K562 (cell line): ENCODE data around the gene ATF7IP. TPM values are rescaled to one million over a fixed set of nuclear protein-coding genes. Genes with fewer than 3 reads are reported as not detected.

Source experiments
- CAMTA2 ChIP-seq: fragments of 250-450 bp; sonication (Bioruptor Pico); conservative IDR thresholded peaks from 2 replicates; pipeline ENCODE4 v1.5.1; 2022
- CBFA2T3 ChIP-seq: fragments of 450-650 bp; IDR thresholded peaks from 2 replicates; pipeline ENCODE4 v1.6.1; 2017
- EP400 ChIP-seq: fragments of 450-650 bp; IDR thresholded peaks from 2 replicates; pipeline ENCODE4 v1.6.1; 2017; ENCODE audit warnings: antibody characterized with exemption, mild to moderate bottlenecking, moderate library complexity
- FUS ChIP-seq: fragments of 200-400 bp; formaldehyde crosslinking; optimal IDR thresholded peaks from 2 replicates; pipeline ENCODE3; 2017; ENCODE audit warnings: low read depth, low read length
- KAT7 ChIP-seq: sonication (generic); formaldehyde crosslinking; IDR thresholded peaks from 2 replicates; pipeline ENCODE4 v1.8.0; 2022; ENCODE audit warnings: missing genetic modification reagents, mild to moderate bottlenecking, borderline replicate concordance
- MYBL2 ChIP-seq, 2 experiments: fragments of 450-650 bp in 1 of 2; sonication (generic) in 1 of 2; formaldehyde crosslinking in 1 of 2; IDR thresholded peaks; 2 replicates each; pipeline versions ENCODE4 v1.6.1 to v1.8.1; 2017 to 2022; ENCODE audit warnings: borderline replicate concordance in 1 of 2, inconsistent platforms in 1 of 2, low read depth in 1 of 2, mild to moderate bottlenecking in 1 of 2, missing genetic modification reagents in 1 of 2, moderate library complexity in 1 of 2
- NFE2 ChIP-seq: IDR thresholded peaks from 2 replicates; pipeline ENCODE4 v1.6.1; 2014; ENCODE audit warnings: antibody characterized with exemption, low read depth
- NUFIP1 ChIP-seq: fragments of 450-650 bp; IDR thresholded peaks from 2 replicates; pipeline ENCODE4 v1.6.1; 2018; ENCODE audit not compliant: partially characterized antibody
- TEAD4 ChIP-seq, 2 experiments: sonication (generic) in 1 of 2; formaldehyde crosslinking in 1 of 2; IDR thresholded peaks; 2 replicates each; pipeline versions ENCODE4 v1.6.1 to v1.8.0; 2012 to 2022; ENCODE audit warnings: borderline replicate concordance in 1 of 2, inconsistent platforms in 1 of 2, low read length in 1 of 2, mild to moderate bottlenecking in 1 of 2, missing genetic modification reagents in 1 of 2
- TRIM24 ChIP-seq, 2 experiments: fragments of 450-650 bp; IDR thresholded peaks; 2 replicates each; pipeline ENCODE4 v1.6.1; 2016
- ZNF274 ChIP-seq: IDR thresholded peaks from 2 replicates; pipeline ENCODE4 v1.6.1; 2011; ENCODE audit warnings: low read depth, mild to moderate bottlenecking, low read length, moderate library complexity, borderline replicate concordance
- ZNF431 ChIP-seq: sonication (generic); formaldehyde crosslinking; IDR thresholded peaks from 2 replicates; pipeline ENCODE4 v1.8.0; 2022; ENCODE audit warnings: mild to moderate bottlenecking, missing genetic modification reagents
- ZNF766 ChIP-seq: fragments of 200-800 bp; sonication (Bioruptor generic); conservative IDR thresholded peaks from 2 replicates; pipeline ENCODE4 v1.6.1; 2016; ENCODE audit warnings: missing genetic modification characterization, missing compliant biosample characterization
- ZNF79 ChIP-seq: fragments of 250-450 bp; sonication (Bioruptor Pico); IDR thresholded peaks from 2 replicates; pipeline ENCODE4 v1.4.0; 2020; ENCODE audit warnings: low read depth, mild to moderate bottlenecking, moderate library complexity
- polyA plus RNA-seq, 8 experiments: library from polyadenylated mRNA; depleted of rRNA in 4 of 8; stranded (reverse) in 5 of 8; unstranded in 3 of 8; fragments of >200 nt; fragmentation: Nextera tagmentation in 2 of 8; fragmentation: Illumina TruSeq in 1 of 8; extraction: Ambion mirVana in 2 of 8; extraction: Trizol in 1 of 8; gene quantifications; 2 replicates each; pipeline versions ENCODE4 v1.2.1 to v1.2.3, GENCODE V29; 2011 to 2014; ENCODE audit warnings: inconsistent platforms in 1 of 8, missing spikeins in 1 of 8
- total RNA-seq, 7 experiments: library from RNA; depleted of rRNA in 6 of 7; stranded (reverse); fragments of >200 nt in 6 of 7; fragmentation: Illumina TruSeq in 2 of 7; extraction: Trizol in 2 of 7; gene quantifications; 2 replicates each; pipeline versions ENCODE4 v1.2.1 to v1.2.3, GENCODE V29; 2011 to 2021; ENCODE audit warnings: low replicate concordance in 1 of 7
- TF ChIP-seq, protein P1 (sequence below), 2 experiments: IDR thresholded peaks; 2 replicates each; pipeline ENCODE4 v1.6.1; 2012; ENCODE audit warnings: improper control_type of control experiment in 2 of 2, low read depth in 2 of 2, low read length in 2 of 2, borderline replicate concordance in 1 of 2
- TF ChIP-seq, protein P2 (sequence below), 2 experiments: fragments of 200-800 bp in 1 of 2; sonication (Bioruptor generic) in 1 of 2; sonication (generic) in 1 of 2; formaldehyde crosslinking in 1 of 2; IDR thresholded peaks in 1 of 2; conservative IDR thresholded peaks in 1 of 2; 2 replicates each; pipeline versions ENCODE4 v1.5.0 to v1.6.1; 2016 to 2020; ENCODE audit warnings: missing compliant biosample characterization in 1 of 2, missing genetic modification characterization in 1 of 2, missing genetic modification reagents in 1 of 2
- TF ChIP-seq, protein P3 (sequence below): fragments of 450-650 bp; IDR thresholded peaks from 2 replicates; pipeline ENCODE4 v1.6.1; 2018; ENCODE audit not compliant: partially characterized antibody
- TF ChIP-seq, protein P4 (sequence below): sonication (generic); formaldehyde crosslinking; IDR thresholded peaks from 2 replicates; pipeline ENCODE4 v1.8.0; 2022; ENCODE audit warnings: mild to moderate bottlenecking, low read depth, missing genetic modification reagents

ATF7IP gene
- total and polyA plus RNA-seq, 9 of the 15 experiments (the other 6 are each of a cell fraction or from before 2014, with no cell fraction given): 2.8 to 27.1 (median 11.0) TPM

DNA sequence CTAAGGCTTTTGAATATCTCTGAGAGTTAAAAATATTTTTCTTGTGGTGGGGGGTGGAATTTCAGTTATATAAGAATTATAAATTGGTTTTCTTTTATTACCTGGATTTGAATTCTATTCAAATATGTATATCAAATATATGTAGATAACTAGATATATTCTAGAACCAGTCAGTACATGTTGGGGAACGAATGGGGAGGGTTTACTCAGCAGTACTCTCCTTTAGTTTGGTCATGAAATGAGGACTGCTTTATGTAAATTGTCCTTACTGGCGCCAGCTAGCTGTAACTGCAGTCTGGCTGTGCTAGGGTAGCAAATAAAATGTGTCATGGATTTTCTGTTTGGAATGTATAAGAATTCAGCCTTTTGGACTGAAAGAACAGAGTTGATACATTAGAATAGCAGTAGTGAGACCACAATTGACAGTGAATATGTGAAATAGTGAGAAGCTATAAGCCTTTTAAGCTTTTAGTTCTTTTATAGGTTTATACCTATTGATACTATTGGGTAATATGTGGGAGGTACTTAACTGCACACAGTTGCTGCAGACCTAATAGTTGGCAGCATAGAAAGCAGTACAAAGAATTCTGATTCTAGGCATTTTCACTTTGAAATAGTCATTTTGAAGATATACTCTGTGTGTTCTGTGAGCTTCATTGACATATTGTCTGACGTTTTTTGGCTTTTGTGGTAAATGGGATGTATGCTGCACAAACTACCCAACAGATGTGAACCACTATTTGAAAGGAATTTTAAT, 29.0 kb downstream of the ATF7IP start (continued):
- TF ChIP-seq, protein P1, sequence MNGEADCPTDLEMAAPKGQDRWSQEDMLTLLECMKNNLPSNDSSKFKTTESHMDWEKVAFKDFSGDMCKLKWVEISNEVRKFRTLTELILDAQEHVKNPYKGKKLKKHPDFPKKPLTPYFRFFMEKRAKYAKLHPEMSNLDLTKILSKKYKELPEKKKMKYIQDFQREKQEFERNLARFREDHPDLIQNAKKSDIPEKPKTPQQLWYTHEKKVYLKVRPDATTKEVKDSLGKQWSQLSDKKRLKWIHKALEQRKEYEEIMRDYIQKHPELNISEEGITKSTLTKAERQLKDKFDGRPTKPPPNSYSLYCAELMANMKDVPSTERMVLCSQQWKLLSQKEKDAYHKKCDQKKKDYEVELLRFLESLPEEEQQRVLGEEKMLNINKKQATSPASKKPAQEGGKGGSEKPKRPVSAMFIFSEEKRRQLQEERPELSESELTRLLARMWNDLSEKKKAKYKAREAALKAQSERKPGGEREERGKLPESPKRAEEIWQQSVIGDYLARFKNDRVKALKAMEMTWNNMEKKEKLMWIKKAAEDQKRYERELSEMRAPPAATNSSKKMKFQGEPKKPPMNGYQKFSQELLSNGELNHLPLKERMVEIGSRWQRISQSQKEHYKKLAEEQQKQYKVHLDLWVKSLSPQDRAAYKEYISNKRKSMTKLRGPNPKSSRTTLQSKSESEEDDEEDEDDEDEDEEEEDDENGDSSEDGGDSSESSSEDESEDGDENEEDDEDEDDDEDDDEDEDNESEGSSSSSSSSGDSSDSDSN (IDR thresholded peaks at IDR 0.05; ENCODE audit: borderline replicate concordance in 1 of 2, low read depth in 2 of 2, low read length in 2 of 2): no peak
- TF ChIP-seq NUFIP1 (no peak), CBFA2T3 (no peak), ZNF431 (no peak), TEAD4 (IDR thresholded peaks at IDR 0.05; ENCODE audit: low read length) (peak; percentile 62; the same call in 1 of the 2 replicates), TEAD4 (CRISPR knock-in tag; IDR thresholded peaks at IDR 0.05; ENCODE audit: borderline replicate concordance) (no peak), EP400 (peak; percentile 30), MYBL2 (IDR thresholded peaks at IDR 0.05; ENCODE audit: low read depth) (peak; percentile 32; the same call in 1 of the 2 replicates), MYBL2 (CRISPR knock-in tag; IDR thresholded peaks at IDR 0.05; ENCODE audit: borderline replicate concordance) (no peak), KAT7 (CRISPR knock-in tag) (no peak), CAMTA2 (CRISPR knock-in tag) (no peak), NFE2 (no peak), ZNF79 (no peak), ZNF274 (no peak), ZNF766 (0 out of 2 replicates have a peak, but pooled peaks have one; percentile 43), FUS (no peak), TRIM24 (IDR thresholded peaks at IDR 0.05) (peak in 1 of 2 experiments; percentile 53; a peak in 1 of 4 replicates)
- TF ChIP-seq, protein P2, sequence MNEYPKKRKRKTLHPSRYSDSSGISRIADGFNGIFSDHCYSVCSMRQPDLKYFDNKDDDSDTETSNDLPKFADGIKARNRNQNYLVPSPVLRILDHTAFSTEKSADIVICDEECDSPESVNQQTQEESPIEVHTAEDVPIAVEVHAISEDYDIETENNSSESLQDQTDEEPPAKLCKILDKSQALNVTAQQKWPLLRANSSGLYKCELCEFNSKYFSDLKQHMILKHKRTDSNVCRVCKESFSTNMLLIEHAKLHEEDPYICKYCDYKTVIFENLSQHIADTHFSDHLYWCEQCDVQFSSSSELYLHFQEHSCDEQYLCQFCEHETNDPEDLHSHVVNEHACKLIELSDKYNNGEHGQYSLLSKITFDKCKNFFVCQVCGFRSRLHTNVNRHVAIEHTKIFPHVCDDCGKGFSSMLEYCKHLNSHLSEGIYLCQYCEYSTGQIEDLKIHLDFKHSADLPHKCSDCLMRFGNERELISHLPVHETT (CRISPR knock-in tag; conservative IDR thresholded peaks at IDR 0.05 in 1 of 2, IDR thresholded peaks at IDR 0.05 in 1 of 2): no peak
- TF ChIP-seq, protein P3, sequence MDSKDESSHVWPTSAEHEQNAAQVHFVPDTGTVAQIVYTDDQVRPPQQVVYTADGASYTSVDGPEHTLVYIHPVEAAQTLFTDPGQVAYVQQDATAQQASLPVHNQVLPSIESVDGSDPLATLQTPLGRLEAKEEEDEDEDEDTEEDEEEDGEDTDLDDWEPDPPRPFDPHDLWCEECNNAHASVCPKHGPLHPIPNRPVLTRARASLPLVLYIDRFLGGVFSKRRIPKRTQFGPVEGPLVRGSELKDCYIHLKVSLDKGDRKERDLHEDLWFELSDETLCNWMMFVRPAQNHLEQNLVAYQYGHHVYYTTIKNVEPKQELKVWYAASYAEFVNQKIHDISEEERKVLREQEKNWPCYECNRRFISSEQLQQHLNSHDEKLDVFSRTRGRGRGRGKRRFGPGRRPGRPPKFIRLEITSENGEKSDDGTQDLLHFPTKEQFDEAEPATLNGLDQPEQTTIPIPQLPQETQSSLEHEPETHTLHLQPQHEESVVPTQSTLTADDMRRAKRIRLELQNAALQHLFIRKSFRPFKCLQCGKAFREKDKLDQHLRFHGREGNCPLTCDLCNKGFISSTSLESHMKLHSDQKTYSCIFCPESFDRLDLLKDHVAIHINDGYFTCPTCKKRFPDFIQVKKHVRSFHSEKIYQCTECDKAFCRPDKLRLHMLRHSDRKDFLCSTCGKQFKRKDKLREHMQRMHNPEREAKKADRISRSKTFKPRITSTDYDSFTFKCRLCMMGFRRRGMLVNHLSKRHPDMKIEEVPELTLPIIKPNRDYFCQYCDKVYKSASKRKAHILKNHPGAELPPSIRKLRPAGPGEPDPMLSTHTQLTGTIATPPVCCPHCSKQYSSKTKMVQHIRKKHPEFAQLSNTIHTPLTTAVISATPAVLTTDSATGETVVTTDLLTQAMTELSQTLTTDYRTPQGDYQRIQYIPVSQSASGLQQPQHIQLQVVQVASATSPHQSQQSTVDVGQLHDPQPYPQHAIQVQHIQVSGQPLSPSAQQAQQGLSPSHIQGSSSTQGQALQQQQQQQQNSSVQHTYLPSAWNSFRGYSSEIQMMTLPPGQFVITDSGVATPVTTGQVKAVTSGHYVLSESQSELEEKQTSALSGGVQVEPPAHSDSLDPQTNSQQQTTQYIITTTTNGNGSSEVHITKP: peak; percentile 68
- TF ChIP-seq, protein P4, sequence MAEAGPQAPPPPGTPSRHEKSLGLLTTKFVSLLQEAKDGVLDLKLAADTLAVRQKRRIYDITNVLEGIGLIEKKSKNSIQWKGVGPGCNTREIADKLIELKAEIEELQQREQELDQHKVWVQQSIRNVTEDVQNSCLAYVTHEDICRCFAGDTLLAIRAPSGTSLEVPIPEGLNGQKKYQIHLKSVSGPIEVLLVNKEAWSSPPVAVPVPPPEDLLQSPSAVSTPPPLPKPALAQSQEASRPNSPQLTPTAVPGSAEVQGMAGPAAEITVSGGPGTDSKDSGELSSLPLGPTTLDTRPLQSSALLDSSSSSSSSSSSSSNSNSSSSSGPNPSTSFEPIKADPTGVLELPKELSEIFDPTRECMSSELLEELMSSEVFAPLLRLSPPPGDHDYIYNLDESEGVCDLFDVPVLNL (CRISPR knock-in tag): no peak
